OCI-LY1 (cell line): ENCODE results near the gene HOXD8.

Source experiments
- EZH2 ChIP-seq: fragments of 200-600 bp; sonication (generic), shearing (Covaris generic); IDR thresholded peaks from 2 replicates; pipeline ENCODE4 v1.8.0; 2017; ENCODE audit warnings: borderline replicate concordance, mixed run types, mild to moderate bottlenecking, antibody characterized with exemption, low read length, moderate library complexity, mixed read lengths
- TF ChIP-seq, protein P1 (sequence below): fragments of 200-600 bp; sonication (generic), shearing (Covaris generic); IDR thresholded peaks from 2 replicates; pipeline ENCODE4 v1.5.1; 2017; ENCODE audit warnings: mild to moderate bottlenecking, antibody characterized with exemption, low read length, moderate library complexity, mixed read lengths

DNA sequence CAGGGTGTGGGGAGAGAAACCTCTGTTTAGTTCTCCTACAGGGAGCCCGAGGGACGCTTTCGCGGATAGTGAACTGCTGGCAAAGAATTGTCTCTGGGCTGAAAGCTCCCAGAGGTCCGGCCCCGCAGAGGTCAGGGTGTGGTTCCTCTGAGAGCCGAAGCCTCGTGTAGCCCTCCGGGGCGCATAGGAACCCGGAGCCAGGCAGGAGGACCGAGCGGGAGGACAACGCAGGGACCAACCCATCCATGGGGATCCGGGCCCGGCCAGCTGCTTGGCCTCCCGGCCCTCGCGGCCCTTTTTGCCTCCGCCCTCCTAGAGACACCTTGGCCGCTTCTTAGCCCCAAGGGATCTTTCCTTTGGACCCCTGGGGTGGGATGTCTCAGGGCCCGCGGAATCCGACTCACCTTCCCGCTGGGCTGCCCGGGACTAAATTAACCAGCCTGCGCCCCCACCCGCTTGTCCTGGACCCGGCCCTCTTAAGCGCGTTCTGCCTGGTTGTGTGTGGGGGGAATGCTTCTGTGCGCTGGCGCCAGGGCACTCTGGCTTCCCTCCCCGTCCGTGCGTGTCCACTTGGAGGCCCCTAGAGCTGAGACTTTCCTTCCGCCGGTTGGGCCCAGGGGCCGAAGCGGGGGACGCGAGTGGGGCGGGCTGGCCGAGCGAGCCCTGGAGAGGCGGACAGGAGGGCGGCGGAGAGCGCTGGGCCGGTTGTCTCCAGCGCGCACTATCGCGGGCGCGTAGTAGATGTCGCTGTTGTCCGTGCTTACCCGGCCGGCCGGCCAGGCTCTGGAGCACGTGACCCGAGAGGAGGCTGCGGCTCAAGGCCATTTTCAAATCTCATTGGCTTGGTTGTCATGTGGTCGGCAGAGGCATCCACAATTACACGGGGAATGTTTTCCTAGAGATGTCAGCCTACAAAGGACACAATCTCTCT is 13.4 kb upstream of the HOXD8 start, which contains the start of gene HOXD10:
- TF ChIP-seq, protein P1, sequence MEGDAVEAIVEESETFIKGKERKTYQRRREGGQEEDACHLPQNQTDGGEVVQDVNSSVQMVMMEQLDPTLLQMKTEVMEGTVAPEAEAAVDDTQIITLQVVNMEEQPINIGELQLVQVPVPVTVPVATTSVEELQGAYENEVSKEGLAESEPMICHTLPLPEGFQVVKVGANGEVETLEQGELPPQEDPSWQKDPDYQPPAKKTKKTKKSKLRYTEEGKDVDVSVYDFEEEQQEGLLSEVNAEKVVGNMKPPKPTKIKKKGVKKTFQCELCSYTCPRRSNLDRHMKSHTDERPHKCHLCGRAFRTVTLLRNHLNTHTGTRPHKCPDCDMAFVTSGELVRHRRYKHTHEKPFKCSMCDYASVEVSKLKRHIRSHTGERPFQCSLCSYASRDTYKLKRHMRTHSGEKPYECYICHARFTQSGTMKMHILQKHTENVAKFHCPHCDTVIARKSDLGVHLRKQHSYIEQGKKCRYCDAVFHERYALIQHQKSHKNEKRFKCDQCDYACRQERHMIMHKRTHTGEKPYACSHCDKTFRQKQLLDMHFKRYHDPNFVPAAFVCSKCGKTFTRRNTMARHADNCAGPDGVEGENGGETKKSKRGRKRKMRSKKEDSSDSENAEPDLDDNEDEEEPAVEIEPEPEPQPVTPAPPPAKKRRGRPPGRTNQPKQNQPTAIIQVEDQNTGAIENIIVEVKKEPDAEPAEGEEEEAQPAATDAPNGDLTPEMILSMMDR = no peak
- TF ChIP-seq EZH2 = no peak
